MCF 10A (cell line): ENCODE results near the gene PIWIL4. TPM values are rescaled to one million over a fixed set of nuclear protein-coding genes. Genes with fewer than 3 reads are reported as not detected.

Experiments used
- BruUV-seq: library from RNA; stranded (reverse); fragments of 400-500 nt; replicated peaks from 2 replicates; lab custom pipeline; 2021; lab: Mats Ljungman, UMichigan
- CTCF ChIA-PET: fragments of 300-600 bp; sonication (Branson Sonifier 250); formaldehyde crosslinking; extraction: SDS; loops from one replicate; lab custom pipeline; 2021; ENCODE audit warnings: antibody characterized with exemption, inconsistent platforms; lab: Yijun Ruan, JAX
- POLR2A ChIA-PET: fragments of 300-600, 350-650 bp; sonication (Branson Sonifier 250); formaldehyde crosslinking; extraction: SDS; loops from one replicate; lab custom pipeline; 2020; ENCODE audit warnings: antibody characterized with exemption, inconsistent platforms; lab: Yijun Ruan, JAX
- DNase-seq: peaks from one replicate; pipeline ENCODE4 v3.0.0-alpha.2; 2018; ENCODE audit not compliant: unreplicated experiment
- H3K27ac Mint-ChIP-seq: one replicate; pipeline ENCODE4 v1.8.0; 2022; ENCODE audit warnings: mild to moderate bottlenecking, low read depth, mixed read lengths; ENCODE audit not compliant: unreplicated experiment
- H3K27me3 Mint-ChIP-seq: one replicate; pipeline ENCODE4 v1.8.0; 2022; ENCODE audit warnings: mixed read lengths; ENCODE audit not compliant: insufficient read depth, unreplicated experiment
- H3K36me3 Mint-ChIP-seq: one replicate; pipeline ENCODE4 v1.8.0; 2022; ENCODE audit warnings: mild to moderate bottlenecking, moderate library complexity, mixed read lengths; ENCODE audit not compliant: insufficient read depth, unreplicated experiment
- H3K4me1 Mint-ChIP-seq: one replicate; pipeline ENCODE4 v1.8.0; 2022; ENCODE audit warnings: mixed read lengths; ENCODE audit not compliant: insufficient read depth, unreplicated experiment
- H3K4me3 Mint-ChIP-seq: one replicate; pipeline ENCODE4 v1.8.0; 2022; ENCODE audit warnings: mild to moderate bottlenecking, moderate library complexity, mixed read lengths; ENCODE audit not compliant: unreplicated experiment
- H3K9me3 Mint-ChIP-seq: one replicate; pipeline ENCODE4 v1.8.0; 2022; ENCODE audit warnings: mixed read lengths; ENCODE audit not compliant: unreplicated experiment
- CTCF ChIP-seq: fragments of 200-600 bp; IDR thresholded peaks from one replicate; pipeline ENCODE4 v1.8.0; 2022; ENCODE audit warnings: antibody characterized with exemption, mild to moderate bottlenecking; ENCODE audit not compliant: unreplicated experiment
- intact Hi-C: fragments of 100-400 bp; cut with micrococcal nuclease; formaldehyde crosslinking; loops from 2 replicates; pipeline ENCODE4 v1.14.1; 2022
- total RNA-seq: library from RNA; stranded (reverse); gene quantifications from 2 replicates; pipeline ENCODE4 v1.2.3, GENCODE V29; 2022

Gene PIWIL4
- total RNA-seq, 1 experiment from 2014 or later, result not detected

GRCh38 chr11:94655956-94656355 is 88.8 kb downstream of the PIWIL4 start:
- H3K27ac Mint-ChIP-seq, result no peak overlapping the region

GRCh38 chr11:94656968-94657367 is 89.8 kb downstream of the PIWIL4 start:
- BruUV-seq, result no TSS peak
- H3K4me3 Mint-ChIP-seq, result no peak overlapping the region
- H3K27me3 Mint-ChIP-seq, result no peaks in the 10 kb centered on the region
- DNase-seq, result no peak
- H3K9me3 Mint-ChIP-seq, result no peaks in the 10 kb centered on the region
- CTCF ChIA-PET, result interaction anchor here (0.5 to 1.5 kb wide), 2 partner anchors 17 to 34 kb away, joined by 3 to 4 read pairs; no protein-coding TSS in a partner anchor
- H3K27ac Mint-ChIP-seq, result no peak overlapping the region
- intact Hi-C loops, result no loop called here
- POLR2A ChIA-PET, result no interaction called here
- TF ChIP-seq CTCF, result no peak
- H3K36me3 Mint-ChIP-seq, result no peaks in the 10 kb centered on the region
- no peaks in the 10 kb centered on the region for H3K4me1 Mint-ChIP-seq

More at GRCh38 chr11:94655956-94656355, 88.8 kb downstream of the PIWIL4 start:
- ChIA-PET POLR2A (no interaction called here), CTCF (interaction anchor here (0.7 to 1.4 kb wide), 3 partner anchors 10 to 50 kb away, joined by 3 to 9 read pairs (median 3); no protein-coding TSS in a partner anchor)
- Mint-ChIP-seq H3K27me3 (no peaks in the 10 kb centered on the region), H3K4me1 (peaks cover 6% of the 10 kb centered on the region), H3K4me3 (no peak overlapping the region), H3K36me3 (no peaks in the 10 kb centered on the region), H3K9me3 (no peaks in the 10 kb centered on the region)
- no TSS peak for BruUV-seq
- no peak for DNase-seq
- no peak for TF ChIP-seq CTCF
- intact Hi-C loops, result no loop called here

GRCh38 chr11:94657629-94658028 is 90.5 kb downstream of the PIWIL4 start:
- no peak for TF ChIP-seq CTCF
- H3K4me1 Mint-ChIP-seq, result no peaks in the 10 kb centered on the region
- H3K9me3 Mint-ChIP-seq, result no peaks in the 10 kb centered on the region
- H3K27me3 Mint-ChIP-seq, result no peaks in the 10 kb centered on the region
- no peaks in the 10 kb centered on the region for H3K36me3 Mint-ChIP-seq
- no TSS peak for BruUV-seq
- POLR2A ChIA-PET, result no interaction called here
- intact Hi-C loops, result no loop called here
- CTCF ChIA-PET, result interaction anchor here (1.5 kb wide), 1 partner anchor 35 kb away, joined by 4 read pairs; no protein-coding TSS in a partner anchor
- no peak for DNase-seq
- no peak overlapping the region for H3K27ac Mint-ChIP-seq
- no peak overlapping the region for H3K4me3 Mint-ChIP-seq

GRCh38 chr11:94658386-94658785 is 91.2 kb downstream of the PIWIL4 start:
- Mint-ChIP-seq H3K4me3 (no peak overlapping the region), H3K27me3 (no peaks in the 10 kb centered on the region), H3K9me3 (no peaks in the 10 kb centered on the region), H3K4me1 (no peaks in the 10 kb centered on the region), H3K36me3 (no peaks in the 10 kb centered on the region), H3K27ac (no peak overlapping the region)
- CTCF ChIA-PET, result interaction anchor here (1.5 kb wide), 1 partner anchor 35 kb away, joined by 4 read pairs; no protein-coding TSS in a partner anchor
- POLR2A ChIA-PET, result interaction anchor here (1.0 kb wide), 1 partner anchor 48 kb away, joined by 3 read pairs; no protein-coding TSS in a partner anchor
- intact Hi-C loops, result no loop called here
- BruUV-seq, result no TSS peak
- DNase-seq, result no peak
- TF ChIP-seq CTCF, result no peak
